ENCODE measurements around the gene FANCC.
"Not testable (repeated sequence)": the region's sequence is repeated elsewhere in the genome, so short reads cannot be mapped to it uniquely, and the experiment has no call there.

The FANCC gene

GRCh38 chr9:95284162-95285080, 33.1 kb downstream of the FANCC start:
- DNase-seq (ENCODE audit: extremely low read depth in 1 of 2, low read depth in 1 of 2): no peak

- no peak for DNase-seq (ENCODE audit: extremely low read depth in 1 of 2, low read depth in 1 of 2)
These were observed 33.8 kb downstream of the FANCC start for GRCh38 chr9:95283673-95284072.

GRCh38 chr9:95282332-95282731, 35.2 kb downstream of the FANCC start:
- DNase-seq (ENCODE audit: extremely low read depth in 1 of 2, low read depth in 1 of 2): no peak

- DNase-seq (ENCODE audit: extremely low read depth in 1 of 2, low read depth in 1 of 2): no peak
These were observed 36.8 kb downstream of the FANCC start for GRCh38 chr9:95280745-95281144.

GRCh38 chr9:95277509-95277908, 40.0 kb downstream of the FANCC start:
- DNase-seq (ENCODE audit: extremely low read depth in 1 of 2, low read depth in 1 of 2): no peak

GRCh38 chr9:95276395-95276954, 41.0 kb downstream of the FANCC start:
- no peak for DNase-seq (ENCODE audit: extremely low read depth in 1 of 2, low read depth in 1 of 2)

- not testable (repeated sequence) for DNase-seq (ENCODE audit: extremely low read depth in 1 of 2, low read depth in 1 of 2)
These were observed 43.3 kb downstream of the FANCC start for GRCh38 chr9:95274160-95274559.

- no peak for DNase-seq (ENCODE audit: extremely low read depth in 1 of 2, low read depth in 1 of 2)
These were observed 44.0 kb downstream of the FANCC start for GRCh38 chr9:95273369-95274022.

- DNase-seq (ENCODE audit: extremely low read depth in 1 of 2, low read depth in 1 of 2): no peak
These were observed 44.7 kb downstream of the FANCC start for GRCh38 chr9:95272830-95273229.

GRCh38 chr9:95270790-95271189, 46.7 kb downstream of the FANCC start:
- no peak for DNase-seq (ENCODE audit: extremely low read depth in 1 of 2, low read depth in 1 of 2)

GRCh38 chr9:95269803-95270773, 47.4 kb downstream of the FANCC start:
- DNase-seq (ENCODE audit: extremely low read depth in 1 of 2, low read depth in 1 of 2): not testable (repeated sequence)

GRCh38 chr9:95268681-95269080, 48.8 kb downstream of the FANCC start:
- DNase-seq (ENCODE audit: extremely low read depth in 1 of 2, low read depth in 1 of 2): no peak

- DNase-seq (ENCODE audit: extremely low read depth in 1 of 2, low read depth in 1 of 2): no peak
These were observed 50.9 kb downstream of the FANCC start for GRCh38 chr9:95266649-95267048.

- no peak for DNase-seq (ENCODE audit: extremely low read depth in 1 of 2, low read depth in 1 of 2)
These were observed 51.5 kb downstream of the FANCC start for GRCh38 chr9:95265960-95266359.

GRCh38 chr9:95264954-95265615, 52.4 kb downstream of the FANCC start:
- DNase-seq (ENCODE audit: extremely low read depth in 1 of 2, low read depth in 1 of 2): no peak

- no peak for DNase-seq (ENCODE audit: extremely low read depth in 1 of 2, low read depth in 1 of 2)
These were observed 55.6 kb downstream of the FANCC start for GRCh38 chr9:95261890-95262289.

GRCh38 chr9:95250462-95251221, 66.9 kb downstream of the FANCC start:
- DNase-seq (ENCODE audit: extremely low read depth in 1 of 2, low read depth in 1 of 2): no peak

GRCh38 chr9:95249986-95250385, 67.5 kb downstream of the FANCC start:
- no peak for DNase-seq (ENCODE audit: extremely low read depth in 1 of 2, low read depth in 1 of 2)

- DNase-seq (ENCODE audit: extremely low read depth in 1 of 2, low read depth in 1 of 2): no peak
These were observed 71.0 kb downstream of the FANCC start for GRCh38 chr9:95246547-95246946.

Measured in activated CD8-positive, alpha-beta memory T cell treated with anti-CD3 and anti-CD28 coated beads for 1 hour (primary cell).